ENCODE results near the gene IL10RA. TPM values are rescaled to one million over a fixed set of nuclear protein-coding genes. Genes with fewer than 3 reads are reported as not detected.

The IL10RA gene
- total and polyA plus RNA-seq, 11 donors: 2.1 to 49.0 (median 5.8) TPM

DNA sequence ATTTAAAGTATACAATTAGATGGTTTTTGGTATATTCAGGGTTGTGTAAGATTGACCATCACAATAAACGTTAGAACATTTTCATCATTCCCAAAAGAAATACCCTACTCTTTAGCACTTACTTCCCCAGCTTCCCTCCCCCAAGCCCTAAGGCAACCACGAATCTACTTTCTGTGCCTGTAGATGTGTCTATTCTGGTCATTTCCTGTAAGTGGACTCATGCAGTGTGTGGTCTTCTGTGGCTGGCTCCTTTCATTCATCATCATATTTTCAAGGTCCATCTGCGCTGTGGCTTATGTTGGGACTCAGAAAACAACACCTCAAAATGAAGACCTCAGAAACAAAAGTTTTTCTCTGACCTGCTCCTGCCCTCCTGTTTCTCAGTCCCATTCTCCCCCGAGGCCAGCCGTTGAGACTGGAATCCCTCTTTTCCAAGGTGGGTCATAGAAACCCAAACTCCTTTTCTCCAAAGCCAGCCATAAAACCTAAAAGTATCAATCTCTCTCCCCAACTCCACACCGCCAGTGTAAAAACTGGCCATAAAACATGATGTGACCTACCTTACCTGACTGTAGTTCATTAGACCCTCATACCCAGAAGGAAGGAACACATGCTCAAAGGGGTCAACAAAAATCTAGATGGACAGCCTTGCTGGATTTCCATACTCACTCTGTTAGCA, 44.1 kb upstream of the IL10RA start:
- no peak for ATAC-seq
- Histone ChIP-seq H3K4me1 (peaks cover 0 to 30% (median 6%) of the 10 kb centered on the region in 12 donors), H3K27ac (no peak overlapping the region), H3K36me3 (no peaks in the 10 kb centered on the region), H3K9me3 (peaks cover 0 to 12% (median 0%) of the 10 kb centered on the region in 12 donors), H3K27me3 (no peaks in the 10 kb centered on the region), H3K4me3 (no peak overlapping the region)
- TF ChIP-seq POLR2A (IDR thresholded peaks at IDR 0.05): no peak
- TF ChIP-seq, protein P1, sequence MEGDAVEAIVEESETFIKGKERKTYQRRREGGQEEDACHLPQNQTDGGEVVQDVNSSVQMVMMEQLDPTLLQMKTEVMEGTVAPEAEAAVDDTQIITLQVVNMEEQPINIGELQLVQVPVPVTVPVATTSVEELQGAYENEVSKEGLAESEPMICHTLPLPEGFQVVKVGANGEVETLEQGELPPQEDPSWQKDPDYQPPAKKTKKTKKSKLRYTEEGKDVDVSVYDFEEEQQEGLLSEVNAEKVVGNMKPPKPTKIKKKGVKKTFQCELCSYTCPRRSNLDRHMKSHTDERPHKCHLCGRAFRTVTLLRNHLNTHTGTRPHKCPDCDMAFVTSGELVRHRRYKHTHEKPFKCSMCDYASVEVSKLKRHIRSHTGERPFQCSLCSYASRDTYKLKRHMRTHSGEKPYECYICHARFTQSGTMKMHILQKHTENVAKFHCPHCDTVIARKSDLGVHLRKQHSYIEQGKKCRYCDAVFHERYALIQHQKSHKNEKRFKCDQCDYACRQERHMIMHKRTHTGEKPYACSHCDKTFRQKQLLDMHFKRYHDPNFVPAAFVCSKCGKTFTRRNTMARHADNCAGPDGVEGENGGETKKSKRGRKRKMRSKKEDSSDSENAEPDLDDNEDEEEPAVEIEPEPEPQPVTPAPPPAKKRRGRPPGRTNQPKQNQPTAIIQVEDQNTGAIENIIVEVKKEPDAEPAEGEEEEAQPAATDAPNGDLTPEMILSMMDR (IDR thresholded peaks at IDR 0.05): no peak
- intact Hi-C loops (cut with DNase I): loop anchor here in 3 of 10 donors (10.0 kb wide), 1 partner anchor 517 kb away; no protein-coding TSS in a partner anchor
- DNase-seq: no peak
- 85 to 89% (median 88%) methylated on average over 6 of the region's 6 CpGs for WGBS, 4 donors

DNA sequence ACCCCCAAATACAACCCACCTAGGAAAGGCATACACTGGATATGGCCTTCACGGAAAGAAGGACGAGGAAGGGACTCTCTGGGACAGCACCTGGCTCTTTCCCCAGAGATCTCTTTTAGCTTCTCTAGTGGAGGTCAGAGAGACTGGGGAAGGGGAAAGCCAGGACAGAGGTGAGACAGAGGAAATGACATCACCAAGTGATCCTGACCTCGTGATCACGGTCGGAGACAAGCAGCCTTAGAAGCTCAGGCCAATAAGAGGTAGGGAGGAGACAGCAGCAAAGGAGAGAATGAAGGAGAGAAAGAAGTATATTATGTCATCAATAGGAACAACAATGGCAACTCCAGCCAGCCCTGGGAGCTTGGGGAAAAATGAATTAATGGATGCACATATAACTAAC, 41.6 kb upstream of the IL10RA start:
- Histone ChIP-seq H3K27ac (peak overlapping the region in 2 of 12 donors; percentile 16 to 46), H3K4me3 (no peak overlapping the region), H3K9me3 (peaks cover 0 to 12% (median 0%) of the 10 kb centered on the region in 12 donors), H3K4me1 (peaks cover 0 to 45% (median 6%) of the 10 kb centered on the region in 12 donors), H3K36me3 (no peaks in the 10 kb centered on the region), H3K27me3 (peaks cover 0 to 5% (median 0%) of the 10 kb centered on the region in 9 donors)
- intact Hi-C loops (cut with DNase I): loop anchor here in 3 of 10 donors (10.0 kb wide), 1 partner anchor 520 kb away; no protein-coding TSS in a partner anchor
- DNase-seq (no peak), ATAC-seq (no peak)
- no peak for TF ChIP-seq POLR2A (IDR thresholded peaks at IDR 0.05)
- TF ChIP-seq, protein P1 (IDR thresholded peaks at IDR 0.05): no peak
- 65 to 82% (median 78%) methylated on average over 5 of the region's 5 CpGs for WGBS, 4 donors

DNA sequence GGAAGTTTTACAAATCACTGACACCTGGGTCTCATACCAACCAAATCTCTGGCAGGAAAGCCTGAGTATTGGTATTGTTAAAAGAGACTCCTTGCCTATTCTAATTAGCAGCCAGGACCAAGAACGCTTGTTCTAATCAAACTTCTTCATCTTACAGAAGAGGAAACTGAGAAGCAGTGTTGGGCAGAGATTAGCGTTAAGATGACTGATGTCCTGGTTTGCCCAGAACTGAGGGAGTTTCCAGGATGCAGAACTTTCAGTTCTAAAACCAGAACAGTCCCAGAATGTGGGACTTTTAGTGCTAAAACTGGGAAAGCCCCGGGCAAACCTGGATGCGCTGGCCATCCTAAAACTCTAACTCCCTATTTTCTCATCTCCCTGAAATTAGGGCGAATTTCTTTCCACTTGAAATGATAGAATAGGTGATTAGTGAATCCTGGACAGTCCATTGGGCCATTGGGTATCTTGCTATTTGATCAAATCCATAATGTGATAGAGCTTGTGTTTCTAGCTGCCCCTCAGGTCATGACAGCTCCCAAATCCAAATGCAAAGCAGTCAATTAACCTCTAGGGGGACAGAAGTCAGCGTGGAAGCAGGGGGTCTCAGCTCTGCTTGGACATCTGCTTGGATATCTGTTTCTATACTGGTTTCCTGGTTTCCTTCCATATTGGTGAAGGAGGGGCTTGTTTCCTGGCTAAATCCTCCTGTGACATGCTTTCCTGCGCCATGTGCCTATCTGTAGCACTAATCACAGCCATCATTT, 41.0 kb upstream of the IL10RA start:
- Histone ChIP-seq H3K4me3 (no peak overlapping the region), H3K27me3 (peaks cover 0 to 5% (median 0%) of the 10 kb centered on the region in 9 donors), H3K36me3 (no peaks in the 10 kb centered on the region), H3K9me3 (peaks cover 0 to 12% (median 0%) of the 10 kb centered on the region in 12 donors), H3K27ac (peak overlapping the region in 4 of 12 donors; percentile 9 to 54 (median 44)), H3K4me1 (peaks cover 0 to 51% (median 7%) of the 10 kb centered on the region in 12 donors)
- 40 to 69% (median 60%) methylated on average over 7 of the region's 7 CpGs for WGBS, 4 donors
- TF ChIP-seq POLR2A (IDR thresholded peaks at IDR 0.05): no peak
- TF ChIP-seq, protein P1 (IDR thresholded peaks at IDR 0.05): no peak
- intact Hi-C loops (cut with DNase I): loop anchor here in 9 of 10 donors (5.0 to 10.0 kb wide), 5 partner anchors 107 to 520 kb away; partner anchors contain the start of gene FXYD2 (in 2 of the 9)
- ATAC-seq: peak in 3 of 4 donors; percentile 21 to 45 (median 29)
- no peak for DNase-seq
